GM19438 (cell line): ENCODE data around the gene ARL16.

Experiments
- ATAC-seq: cut with Tn5 transposase; IDR thresholded peaks from one replicate; pipeline ENCODE4 v1.9.1; 2021; ENCODE audit warnings: low read depth; ENCODE audit not compliant: unreplicated experiment

Gene ARL16, protein sequence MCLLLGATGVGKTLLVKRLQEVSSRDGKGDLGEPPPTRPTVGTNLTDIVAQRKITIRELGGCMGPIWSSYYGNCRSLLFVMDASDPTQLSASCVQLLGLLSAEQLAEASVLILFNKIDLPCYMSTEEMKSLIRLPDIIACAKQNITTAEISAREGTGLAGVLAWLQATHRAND

GRCh38 chr17:81683584-81684441 is at the start of gene ARL16, which contains the start of gene HGS:
TSS of gene ARL16 (minus strand) at chr17:81683797. CDS start at chr17:81683753, 44 bp downstream.
TSS of gene HGS (plus strand) at chr17:81684011. CDS start at chr17:81684067, 56 bp downstream.
- ATAC-seq, result peak; percentile 95

DNA sequence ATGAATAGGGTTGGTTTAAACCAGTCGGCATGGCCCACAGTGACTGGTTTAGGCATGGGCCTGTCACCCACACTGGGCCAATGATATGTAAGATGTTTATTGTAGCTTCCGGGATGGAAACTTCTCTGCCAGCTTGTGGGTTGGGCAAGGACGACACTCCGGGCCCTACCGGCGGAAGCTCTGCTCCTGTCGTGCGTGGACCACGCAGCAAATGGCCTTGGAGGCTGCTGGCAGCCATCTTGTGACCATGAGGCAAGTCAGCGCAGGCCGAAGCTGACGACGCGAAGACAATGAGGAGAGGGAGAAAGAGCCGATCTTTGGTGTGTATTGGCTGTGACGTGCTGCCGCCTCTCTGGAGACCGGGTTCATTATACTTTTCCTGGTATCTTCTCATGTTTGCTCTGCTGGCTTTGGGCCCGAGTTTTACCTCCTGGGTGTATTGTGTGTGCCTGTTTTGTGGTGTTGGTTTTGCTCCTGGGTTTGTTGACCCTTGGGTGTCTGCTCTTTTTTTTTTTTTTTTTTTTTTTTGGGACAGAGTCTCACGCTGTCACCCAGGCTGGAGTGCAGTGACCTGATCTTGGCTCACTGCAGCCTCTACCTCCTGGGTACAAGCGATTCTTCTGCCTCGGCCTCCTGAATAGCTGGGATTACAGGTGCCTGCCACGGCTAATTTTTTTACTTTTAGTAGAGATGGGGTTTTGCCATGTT is 43.9 kb upstream of the ARL16 start:
- no peak for ATAC-seq

GRCh38 chr17:81726004-81726403 is 42.4 kb upstream of the ARL16 start:
- no peak for ATAC-seq

GRCh38 chr17:81725439-81725838 is 41.8 kb upstream of the ARL16 start:
- ATAC-seq, result no peak

DNA sequence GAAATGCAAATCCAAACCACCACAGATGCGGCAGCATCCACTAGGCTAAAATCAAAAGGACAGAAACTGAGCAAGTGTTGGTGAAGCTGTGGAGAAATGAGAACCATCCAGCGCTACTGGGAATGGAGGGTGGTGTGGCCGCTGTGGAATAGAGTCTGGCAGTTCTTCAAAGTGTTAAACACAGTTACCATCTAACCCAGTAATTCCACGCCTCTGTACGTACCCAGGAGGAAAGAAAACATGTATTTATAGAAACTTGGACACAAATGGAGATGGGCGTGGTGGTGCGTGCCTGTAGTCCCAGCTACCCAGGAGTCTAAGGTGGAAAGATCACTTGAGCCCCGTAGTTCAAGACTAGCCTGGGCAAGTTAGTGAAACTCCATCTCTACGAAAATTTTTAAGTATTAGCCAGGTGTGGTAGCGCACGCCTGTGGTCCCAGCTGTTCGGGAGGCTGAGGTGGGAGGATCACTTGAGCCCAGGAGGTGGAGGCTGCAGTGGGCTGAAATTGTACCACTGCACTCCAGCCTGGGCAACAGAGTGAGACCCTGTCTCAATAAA is 40.1 kb upstream of the ARL16 start:
- ATAC-seq, result no peak

GRCh38 chr17:81722184-81723120 is 38.9 kb upstream of the ARL16 start:
- no peak for ATAC-seq

DNA sequence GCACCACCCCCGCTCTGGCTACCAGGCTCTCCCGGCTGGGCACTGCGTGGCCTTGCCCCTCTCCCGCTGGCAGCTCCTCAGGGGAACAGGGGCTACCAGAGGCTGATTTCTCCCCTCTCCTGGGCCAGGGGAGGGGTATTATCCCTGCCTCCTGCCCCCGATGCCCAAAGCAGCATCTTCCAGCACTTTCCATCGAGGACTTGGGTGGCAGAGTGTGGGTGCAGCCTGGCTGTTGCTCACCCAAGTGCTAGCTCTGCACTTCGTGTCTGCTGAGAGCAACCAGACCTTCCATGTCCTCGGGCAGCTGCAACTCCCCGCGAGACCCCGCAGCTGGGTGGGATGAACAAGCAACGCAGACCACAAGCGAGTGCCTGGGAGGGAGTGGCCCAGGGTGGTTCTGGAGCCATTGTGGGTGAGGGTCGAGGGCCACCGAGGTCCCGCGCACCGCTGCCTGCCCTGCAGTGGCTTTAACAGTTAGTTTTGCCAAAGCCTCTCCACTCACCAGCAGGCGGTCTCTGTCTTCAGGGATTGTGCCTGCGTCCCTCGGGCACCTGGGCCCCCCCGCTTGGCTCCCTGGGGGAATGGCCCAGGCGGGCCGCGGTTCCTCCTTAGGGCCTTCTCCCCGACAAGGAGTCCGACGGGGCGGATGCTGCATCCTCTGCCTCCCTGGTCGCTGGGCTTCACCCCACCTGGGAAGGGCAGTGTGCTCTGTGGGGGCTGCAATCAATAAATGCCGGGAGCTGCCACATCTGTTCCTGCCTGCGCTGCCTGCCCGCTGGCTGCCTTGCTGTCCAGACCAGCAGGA is 36.9 kb upstream of the ARL16 start:
- ATAC-seq, result no peak

GRCh38 chr17:81719410-81720266 is 36.0 kb upstream of the ARL16 start:
- ATAC-seq, result no peak

GRCh38 chr17:81717766-81718089 is 34.1 kb upstream of the ARL16 start:
- ATAC-seq, result no peak

- ATAC-seq, result no peak
Measured at GRCh38 chr17:81717049-81717765, 33.6 kb upstream of the ARL16 start.

DNA sequence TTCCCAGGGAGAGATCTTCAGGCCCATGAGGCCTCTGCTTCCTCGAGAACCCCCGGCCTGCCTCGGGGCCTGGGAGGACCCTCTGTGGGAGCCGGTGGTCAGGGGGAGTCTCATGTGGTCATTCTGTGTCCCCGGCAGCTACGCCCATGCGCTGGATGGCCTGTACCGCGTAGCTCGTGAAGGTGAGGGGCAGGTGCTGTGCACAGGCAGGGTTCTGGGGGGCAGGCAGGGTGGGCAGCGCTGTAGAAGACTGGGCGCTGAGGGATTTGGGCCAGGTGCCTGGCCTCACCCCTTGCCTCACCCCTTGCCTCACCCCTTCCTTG is 33.0 kb upstream of the ARL16 start:
- no peak for ATAC-seq

- ATAC-seq, result no peak
Measured at GRCh38 chr17:81715872-81716673, 32.5 kb upstream of the ARL16 start.

GRCh38 chr17:81715107-81715871 is 31.7 kb upstream of the ARL16 start:
- ATAC-seq, result no peak

DNA sequence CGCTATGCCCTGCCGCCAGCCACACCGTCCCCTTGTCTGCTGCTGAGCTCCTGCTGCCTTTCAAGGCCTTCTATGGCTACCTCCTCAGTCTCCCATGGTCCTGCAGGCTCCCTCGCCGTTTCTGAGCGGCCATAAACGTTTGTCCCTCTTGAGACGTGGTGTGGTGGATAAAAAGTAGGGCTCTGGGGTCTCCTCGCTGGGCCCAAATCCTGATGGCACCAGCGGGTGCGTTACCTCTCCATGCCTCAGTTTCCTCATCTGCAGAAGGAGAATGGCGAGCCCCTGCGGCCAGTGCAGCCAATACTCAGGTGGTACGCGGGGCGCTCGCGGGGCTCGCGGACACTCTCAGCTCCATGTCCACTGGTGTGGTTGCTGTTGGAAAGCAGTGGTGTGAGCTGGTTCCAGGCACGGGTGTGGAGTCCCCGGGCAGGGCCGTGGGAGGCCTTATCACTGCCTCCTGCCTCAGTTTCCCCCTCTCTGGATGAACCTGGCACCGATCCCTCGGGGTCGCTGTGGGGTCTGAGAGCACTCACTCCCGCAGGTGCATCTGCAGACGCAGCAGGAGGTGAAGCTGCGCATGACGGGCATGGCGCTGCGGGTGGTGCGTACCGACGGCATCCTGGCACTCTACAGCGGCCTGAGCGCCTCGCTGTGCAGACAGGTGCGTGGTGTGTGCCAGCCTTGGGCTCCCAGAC is 31.0 kb upstream of the ARL16 start:
- ATAC-seq, result no peak

- no peak for ATAC-seq
Measured at GRCh38 chr17:81713556-81714411, 30.2 kb upstream of the ARL16 start.
